Neural progenitor cell (in vitro differentiated cells): ENCODE data around the gene CCDC3.
"Not testable (repeated sequence)": the region's sequence is repeated elsewhere in the genome, so short reads cannot be mapped to it uniquely, and the experiment has no call there.

ENCODE experiments used
- CTCF ChIP-seq: fragments of 200-600 bp; sonication (generic); IDR thresholded peaks from 2 replicates; pipeline ENCODE4 v1.5.1; 2017; ENCODE audit warnings: antibody characterized with exemption, mild to moderate bottlenecking
- EZH2 ChIP-seq: fragments of 200-600 bp; sonication (generic); IDR thresholded peaks from 2 replicates; pipeline ENCODE4 v1.6.1; 2017; ENCODE audit warnings: antibody characterized with exemption, mild to moderate bottlenecking, moderate library complexity

- TF ChIP-seq EZH2, CTCF: not testable (repeated sequence)
Observed at GRCh38 chr10:13035731-13036130, 34.2 kb upstream of the CCDC3 start.
